ENCODE results near the gene FGF14. TPM values are rescaled to one million over a fixed set of nuclear protein-coding genes. Genes with fewer than 3 reads are reported as not detected.

The FGF14 gene
- total and polyA plus RNA-seq, 4 experiments from 2014 or later, result 0.33 to 0.55 (median 0.35) TPM; not detected in 1

GRCh38 chr13:101977475-101977874, 424.4 kb downstream of the FGF14 start:
- no peaks in the 10 kb centered on the region for H3K36me3 Mint-ChIP-seq
- H3K9me3 Mint-ChIP-seq, result no peaks in the 10 kb centered on the region
- DNase-seq, result no peak
- Histone ChIP-seq H3K4me3 (ENCODE audit: low read length in 2 of 2) (no peak overlapping the region), H3K9me3 (ENCODE audit: control insufficient read depth in 1 of 2, low read length in 2 of 2) (no peaks in the 10 kb centered on the region), H3K36me3 (ENCODE audit: insufficient read depth, low read length) (no peaks in the 10 kb centered on the region), H3K27me3 (ENCODE audit: insufficient read depth, low read length) (no peaks in the 10 kb centered on the region), H3K4me1 (ENCODE audit: insufficient read depth, low read length) (no peaks in the 10 kb centered on the region), H3K27ac (ENCODE audit: low read depth, low read length) (no peak overlapping the region)
- H3K27me3 Mint-ChIP-seq, result no peaks in the 10 kb centered on the region
- ChIA-PET CTCF (ENCODE audit: partially characterized antibody) (no interaction called here), POLR2A (ENCODE audit: partially characterized antibody) (no interaction called here)
- H3K27ac Mint-ChIP-seq, result no peak overlapping the region
- H3K4me1 Mint-ChIP-seq, result no peaks in the 10 kb centered on the region
- intact Hi-C loops (cut with micrococcal nuclease), result no loop called here
- H3K4me3 Mint-ChIP-seq, result no peak overlapping the region

GRCh38 chr13:101972191-101972590, 429.7 kb downstream of the FGF14 start:
- intact Hi-C loops (cut with micrococcal nuclease), result no loop called here
- Histone ChIP-seq H3K4me3 (ENCODE audit: low read length in 2 of 2) (no peak overlapping the region), H3K9me3 (ENCODE audit: control insufficient read depth in 1 of 2, low read length in 2 of 2) (no peaks in the 10 kb centered on the region), H3K27me3 (ENCODE audit: insufficient read depth, low read length) (no peaks in the 10 kb centered on the region), H3K4me1 (ENCODE audit: insufficient read depth, low read length) (no peaks in the 10 kb centered on the region), H3K36me3 (ENCODE audit: insufficient read depth, low read length) (no peaks in the 10 kb centered on the region), H3K27ac (ENCODE audit: low read depth, low read length) (no peak overlapping the region)
- H3K27me3 Mint-ChIP-seq, result no peaks in the 10 kb centered on the region
- no peak overlapping the region for H3K4me3 Mint-ChIP-seq
- no peak overlapping the region for H3K27ac Mint-ChIP-seq
- ChIA-PET POLR2A (ENCODE audit: partially characterized antibody) (no interaction called here), CTCF (ENCODE audit: partially characterized antibody) (no interaction called here)
- DNase-seq, result no peak
- no peaks in the 10 kb centered on the region for H3K4me1 Mint-ChIP-seq
- peaks cover 0 to 1% (median 0%) of the 10 kb centered on the region in 8 donors for H3K9me3 Mint-ChIP-seq
- H3K36me3 Mint-ChIP-seq, result no peaks in the 10 kb centered on the region

- no peaks in the 10 kb centered on the region for H3K9me3 ChIP-seq (ENCODE audit: control insufficient read depth in 1 of 2, low read length in 2 of 2)
- H3K4me1 Mint-ChIP-seq, result no peaks in the 10 kb centered on the region
- H3K27ac Mint-ChIP-seq, result no peak overlapping the region
- ChIA-PET POLR2A (ENCODE audit: partially characterized antibody) (no interaction called here), CTCF (ENCODE audit: partially characterized antibody) (interaction anchor here (0.5 kb wide), 1 partner anchor 304 kb away, joined by 3 read pairs; no protein-coding TSS in a partner anchor)
- H3K4me3 ChIP-seq (ENCODE audit: low read length in 2 of 2), result no peak overlapping the region
- no peak overlapping the region for H3K27ac ChIP-seq (ENCODE audit: low read depth, low read length)
- no peaks in the 10 kb centered on the region for H3K4me1 ChIP-seq (ENCODE audit: insufficient read depth, low read length)
- H3K36me3 ChIP-seq (ENCODE audit: insufficient read depth, low read length), result no peaks in the 10 kb centered on the region
- peaks cover 2% of the 10 kb centered on the region in 2 donors for H3K27me3 Mint-ChIP-seq
- H3K9me3 Mint-ChIP-seq, result peaks cover 0 to 1% (median 0%) of the 10 kb centered on the region in 8 donors
- intact Hi-C loops (cut with micrococcal nuclease), result no loop called here
- H3K4me3 Mint-ChIP-seq, result no peak overlapping the region
- H3K27me3 ChIP-seq (ENCODE audit: insufficient read depth, low read length), result no peaks in the 10 kb centered on the region
- no peaks in the 10 kb centered on the region for H3K36me3 Mint-ChIP-seq
- no peak for DNase-seq
These were observed 431.5 kb downstream of the FGF14 start for GRCh38 chr13:101970341-101970740.

GRCh38 chr13:101967781-101968180, 434.1 kb downstream of the FGF14 start:
- no peak overlapping the region for H3K27ac ChIP-seq (ENCODE audit: low read depth, low read length)
- no peaks in the 10 kb centered on the region for H3K36me3 Mint-ChIP-seq
- no peak overlapping the region for H3K4me3 Mint-ChIP-seq
- no peak for DNase-seq
- no peaks in the 10 kb centered on the region for H3K27me3 ChIP-seq (ENCODE audit: insufficient read depth, low read length)
- H3K27ac Mint-ChIP-seq, result no peak overlapping the region
- no peaks in the 10 kb centered on the region for H3K4me1 ChIP-seq (ENCODE audit: insufficient read depth, low read length)
- H3K9me3 Mint-ChIP-seq, result peaks cover 0 to 3% (median 0%) of the 10 kb centered on the region in 8 donors
- no peaks in the 10 kb centered on the region for H3K36me3 ChIP-seq (ENCODE audit: insufficient read depth, low read length)
- no peak overlapping the region for H3K4me3 ChIP-seq (ENCODE audit: low read length in 2 of 2)
- no peaks in the 10 kb centered on the region for H3K9me3 ChIP-seq (ENCODE audit: control insufficient read depth in 1 of 2, low read length in 2 of 2)
- intact Hi-C loops (cut with micrococcal nuclease), result no loop called here
- no peaks in the 10 kb centered on the region for H3K4me1 Mint-ChIP-seq
- CTCF ChIA-PET (ENCODE audit: partially characterized antibody), result no interaction called here
- peaks cover 2% of the 10 kb centered on the region in 2 donors for H3K27me3 Mint-ChIP-seq
- POLR2A ChIA-PET (ENCODE audit: partially characterized antibody), result no interaction called here

GRCh38 chr13:101967216-101967615, 434.6 kb downstream of the FGF14 start:
- Histone ChIP-seq H3K27me3 (ENCODE audit: insufficient read depth, low read length) (no peaks in the 10 kb centered on the region), H3K4me3 (ENCODE audit: low read length in 2 of 2) (no peak overlapping the region), H3K36me3 (ENCODE audit: insufficient read depth, low read length) (no peaks in the 10 kb centered on the region), H3K4me1 (ENCODE audit: insufficient read depth, low read length) (no peaks in the 10 kb centered on the region), H3K9me3 (ENCODE audit: control insufficient read depth in 1 of 2, low read length in 2 of 2) (no peaks in the 10 kb centered on the region), H3K27ac (ENCODE audit: low read depth, low read length) (no peak overlapping the region)
- Mint-ChIP-seq H3K27ac (no peak overlapping the region), H3K27me3 (peaks cover 2% of the 10 kb centered on the region in 2 donors), H3K9me3 (peaks cover 0 to 3% (median 0%) of the 10 kb centered on the region in 8 donors), H3K4me3 (no peak overlapping the region), H3K36me3 (no peaks in the 10 kb centered on the region), H3K4me1 (no peaks in the 10 kb centered on the region)
- DNase-seq, result no peak
- ChIA-PET CTCF (ENCODE audit: partially characterized antibody) (no interaction called here), POLR2A (ENCODE audit: partially characterized antibody) (no interaction called here)
- intact Hi-C loops (cut with micrococcal nuclease), result no loop called here

GRCh38 chr13:101965096-101965495, 436.8 kb downstream of the FGF14 start:
- no peaks in the 10 kb centered on the region for H3K4me1 Mint-ChIP-seq
- H3K4me3 Mint-ChIP-seq, result no peak overlapping the region
- POLR2A ChIA-PET (ENCODE audit: partially characterized antibody), result no interaction called here
- H3K27ac Mint-ChIP-seq, result no peak overlapping the region
- H3K36me3 Mint-ChIP-seq, result no peaks in the 10 kb centered on the region
- H3K4me1 ChIP-seq (ENCODE audit: insufficient read depth, low read length), result no peaks in the 10 kb centered on the region
- H3K4me3 ChIP-seq (ENCODE audit: low read length in 2 of 2), result no peak overlapping the region
- CTCF ChIA-PET (ENCODE audit: partially characterized antibody), result no interaction called here
- peaks cover 0 to 3% (median 0%) of the 10 kb centered on the region in 8 donors for H3K9me3 Mint-ChIP-seq
- H3K27me3 ChIP-seq (ENCODE audit: insufficient read depth, low read length), result no peaks in the 10 kb centered on the region
- no peak overlapping the region for H3K27ac ChIP-seq (ENCODE audit: low read depth, low read length)
- intact Hi-C loops (cut with micrococcal nuclease), result no loop called here
- H3K9me3 ChIP-seq (ENCODE audit: control insufficient read depth in 1 of 2, low read length in 2 of 2), result no peaks in the 10 kb centered on the region
- peaks cover 2% of the 10 kb centered on the region in 2 donors for H3K27me3 Mint-ChIP-seq
- DNase-seq, result no peak
- no peaks in the 10 kb centered on the region for H3K36me3 ChIP-seq (ENCODE audit: insufficient read depth, low read length)

GRCh38 chr13:101959016-101959415, 442.8 kb downstream of the FGF14 start:
- Histone ChIP-seq H3K36me3 (ENCODE audit: insufficient read depth, low read length) (no peaks in the 10 kb centered on the region), H3K4me1 (ENCODE audit: insufficient read depth, low read length) (no peaks in the 10 kb centered on the region), H3K27ac (ENCODE audit: low read depth, low read length) (no peak overlapping the region), H3K27me3 (ENCODE audit: insufficient read depth, low read length) (no peaks in the 10 kb centered on the region), H3K9me3 (ENCODE audit: control insufficient read depth in 1 of 2, low read length in 2 of 2) (no peaks in the 10 kb centered on the region), H3K4me3 (ENCODE audit: low read length in 2 of 2) (no peak overlapping the region)
- POLR2A ChIA-PET (ENCODE audit: partially characterized antibody), result no interaction called here
- DNase-seq, result no peak
- H3K4me1 Mint-ChIP-seq, result peaks cover 0 to 15% (median 2%) of the 10 kb centered on the region in 4 donors
- H3K27me3 Mint-ChIP-seq, result no peaks in the 10 kb centered on the region
- no peak overlapping the region for H3K27ac Mint-ChIP-seq
- H3K9me3 Mint-ChIP-seq, result peaks cover 0 to 5% (median 0%) of the 10 kb centered on the region in 8 donors
- CTCF ChIA-PET (ENCODE audit: partially characterized antibody), result interaction anchor here (1.0 kb wide), 1 partner anchor 10 kb away, joined by 3 read pairs; no protein-coding TSS in a partner anchor
- no peaks in the 10 kb centered on the region for H3K36me3 Mint-ChIP-seq
- no peak overlapping the region for H3K4me3 Mint-ChIP-seq
- intact Hi-C loops (cut with micrococcal nuclease), result no loop called here

GRCh38 chr13:101955764-101956163, 446.1 kb downstream of the FGF14 start:
- intact Hi-C loops (cut with micrococcal nuclease), result no loop called here
- ChIA-PET POLR2A (ENCODE audit: partially characterized antibody) (no interaction called here), CTCF (ENCODE audit: partially characterized antibody) (no interaction called here)
- H3K36me3 Mint-ChIP-seq, result no peaks in the 10 kb centered on the region
- Histone ChIP-seq H3K36me3 (ENCODE audit: insufficient read depth, low read length) (no peaks in the 10 kb centered on the region), H3K27me3 (ENCODE audit: insufficient read depth, low read length) (no peaks in the 10 kb centered on the region), H3K4me1 (ENCODE audit: insufficient read depth, low read length) (no peaks in the 10 kb centered on the region), H3K9me3 (ENCODE audit: control insufficient read depth in 1 of 2, low read length in 2 of 2) (no peaks in the 10 kb centered on the region), H3K27ac (ENCODE audit: low read depth, low read length) (no peak overlapping the region), H3K4me3 (ENCODE audit: low read length in 2 of 2) (no peak overlapping the region)
- peak overlapping the region in 1 of 8 donors; percentile 20 for H3K4me3 Mint-ChIP-seq
- H3K27ac Mint-ChIP-seq, result no peak overlapping the region
- DNase-seq, result no peak
- peaks cover 0 to 15% (median 2%) of the 10 kb centered on the region in 4 donors for H3K4me1 Mint-ChIP-seq
- no peaks in the 10 kb centered on the region for H3K27me3 Mint-ChIP-seq
- peaks cover 0 to 2% (median 0%) of the 10 kb centered on the region in 8 donors for H3K9me3 Mint-ChIP-seq

Measured in CD4-positive, alpha-beta memory T cell (primary cell).